Stimulated activated CD4-positive, alpha-beta T cell treated with anti-CD3 and anti-CD28 coated beads, Interleukin-1b, Interleukin-23, amount 100 ng/mL, for 24 hours (primary cell): Measurements from ENCODE around the gene MAP3K3.

Experiments used
- DNase-seq, 4 experiments: peaks; one replicate each; pipeline ENCODE4 v3.0.0-alpha.2; 2020; ENCODE audit warnings: low read depth in 4 of 4, low spot score in 1 of 4

Gene MAP3K3

GRCh38 chr17:63621684-63622573, at the start of gene MAP3K3:
MAP3K3 (plus strand) TSS chr17:63622417; CDS start chr17:63622760, 343 bp downstream.
- DNase-seq = peak; percentile 85 to 96 (median 92)

GRCh38 chr17:63573634-63574033, 48.6 kb upstream of the MAP3K3 start:
- no peak for DNase-seq

DNA sequence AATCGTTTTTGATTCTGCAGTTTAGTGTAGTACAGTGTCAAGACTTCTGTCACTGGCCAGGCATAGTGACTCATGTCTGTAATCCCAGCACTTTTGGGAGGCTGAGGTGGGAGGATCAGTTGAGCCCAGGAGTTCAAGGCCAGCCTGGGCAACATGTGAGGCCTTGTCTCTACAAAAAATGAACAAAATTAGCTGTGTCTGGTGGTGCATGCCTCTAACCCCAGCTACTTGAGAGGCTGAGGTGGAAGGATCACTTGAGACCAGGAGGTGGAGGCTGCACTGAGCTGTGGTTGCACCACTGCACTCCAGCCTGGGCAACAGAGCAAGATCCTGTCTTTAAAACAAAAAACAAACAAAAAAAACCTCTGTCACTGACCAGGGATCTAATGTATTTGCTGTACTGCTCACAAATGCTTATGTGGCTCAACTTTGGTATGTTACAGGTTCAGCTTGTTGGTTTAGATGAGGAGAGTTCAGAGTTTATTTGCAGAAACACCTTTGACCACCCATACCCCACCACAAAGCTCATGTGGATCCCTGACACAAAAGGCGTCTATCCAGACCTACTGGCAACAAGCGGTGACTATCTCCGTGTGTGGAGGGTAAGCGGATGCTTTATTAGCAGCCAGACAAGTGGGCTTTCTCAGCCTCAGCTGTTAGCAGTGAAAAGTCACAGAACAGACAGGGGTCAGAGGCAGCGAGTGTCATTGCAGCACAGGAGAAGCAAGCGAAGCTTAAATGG, 44.0 kb upstream of the MAP3K3 start:
- no peak for DNase-seq

DNA sequence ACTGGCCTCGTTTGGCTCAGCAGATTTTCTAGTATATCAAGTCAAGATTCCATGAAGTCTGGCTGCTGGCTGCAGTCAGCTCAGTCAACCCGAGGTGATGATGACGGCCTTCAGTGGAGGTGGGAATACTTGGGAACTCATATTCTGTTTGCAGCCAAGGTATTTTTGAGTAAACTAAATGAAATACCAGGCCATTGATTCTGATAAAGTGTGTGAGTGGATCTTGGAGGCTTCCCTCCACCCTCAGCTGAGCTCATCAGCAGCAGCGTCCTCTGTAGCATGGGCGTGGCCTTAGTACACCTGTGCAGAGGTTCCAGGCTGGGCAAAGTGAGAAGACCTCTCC, 43.5 kb upstream of the MAP3K3 start:
- DNase-seq = no peak

DNA sequence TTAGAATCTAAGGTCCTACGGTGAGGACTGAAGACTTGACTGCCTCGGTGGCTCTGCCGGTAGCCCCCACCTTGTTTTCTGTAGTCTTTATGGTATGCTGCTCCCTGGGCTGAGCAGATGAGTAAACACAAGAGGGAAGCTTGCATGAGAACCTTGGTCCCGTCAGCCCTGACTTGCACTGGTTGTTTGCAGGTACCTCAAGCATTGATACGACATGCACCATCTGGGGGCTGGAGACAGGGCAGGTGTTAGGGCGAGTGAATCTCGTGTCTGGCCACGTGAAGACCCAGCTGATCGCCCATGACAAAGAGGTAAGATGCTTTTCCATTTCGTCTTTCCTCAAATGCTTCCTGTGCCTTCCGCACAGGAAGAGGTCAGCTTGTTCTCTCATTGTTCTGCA, 42.6 kb upstream of the MAP3K3 start:
- DNase-seq = no peak

- DNase-seq = no peak
Measured at GRCh38 chr17:63587770-63588169, 34.4 kb upstream of the MAP3K3 start.

DNA sequence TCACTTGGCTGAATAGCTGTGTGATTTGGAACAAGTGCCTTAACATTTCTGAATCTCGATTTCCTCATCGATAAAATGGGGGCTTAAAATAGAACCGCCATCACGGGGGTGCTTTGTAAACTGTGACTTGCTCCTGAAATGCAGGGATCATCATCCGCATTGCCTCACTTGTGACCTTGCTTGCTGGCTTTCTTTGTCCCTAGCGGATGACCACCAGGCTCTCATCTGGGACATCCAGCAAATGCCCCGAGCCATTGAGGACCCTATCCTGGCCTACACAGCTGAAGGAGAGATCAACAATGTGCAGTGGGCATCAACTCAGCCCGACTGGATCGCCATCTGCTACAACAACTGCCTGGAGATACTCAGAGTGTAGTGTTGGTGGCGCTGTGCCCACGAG, 33.4 kb upstream of the MAP3K3 start:
- no peak for DNase-seq

DNA sequence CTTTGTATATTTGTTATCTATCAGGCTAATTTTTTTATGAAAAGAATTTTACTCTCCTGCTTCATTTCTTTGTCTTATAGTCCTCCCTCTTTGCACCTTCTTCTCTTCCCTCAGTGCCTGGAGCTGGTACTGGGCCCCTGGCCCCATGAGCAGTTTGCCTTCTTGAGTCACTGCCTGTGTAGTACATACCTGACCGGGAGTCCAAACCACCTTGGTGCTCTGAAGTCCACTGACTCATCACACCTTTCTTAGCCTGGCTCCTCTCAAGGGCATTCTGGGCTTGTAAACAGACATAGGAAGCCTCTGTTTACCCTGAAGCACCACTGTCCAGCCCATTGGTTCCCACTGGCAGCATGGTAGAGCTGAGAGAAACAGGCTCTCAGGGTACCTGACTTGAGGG, 32.6 kb upstream of the MAP3K3 start:
- no peak for DNase-seq

DNA sequence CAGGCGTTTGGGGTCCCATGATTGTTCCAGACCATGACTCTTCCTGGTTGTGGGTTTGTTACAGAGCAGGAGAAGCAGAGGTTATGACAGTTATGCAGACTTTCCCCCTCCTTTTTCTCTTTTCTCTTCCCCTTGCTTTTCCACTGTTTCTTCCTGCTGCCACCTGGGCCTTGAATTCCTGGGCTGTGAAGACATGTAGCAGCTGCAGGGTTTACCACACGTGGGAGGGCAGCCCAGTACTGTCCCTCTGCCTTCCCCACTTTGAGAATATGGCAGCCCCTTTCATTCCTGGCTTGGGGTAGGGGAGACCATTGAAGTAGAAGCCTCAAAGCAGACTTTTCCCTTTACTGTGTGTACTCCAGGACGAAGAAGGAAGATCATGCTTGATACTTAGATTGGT, 29.4 kb upstream of the MAP3K3 start:
- DNase-seq = no peak

GRCh38 chr17:63595132-63595531, 27.1 kb upstream of the MAP3K3 start:
- DNase-seq = no peak

DNA sequence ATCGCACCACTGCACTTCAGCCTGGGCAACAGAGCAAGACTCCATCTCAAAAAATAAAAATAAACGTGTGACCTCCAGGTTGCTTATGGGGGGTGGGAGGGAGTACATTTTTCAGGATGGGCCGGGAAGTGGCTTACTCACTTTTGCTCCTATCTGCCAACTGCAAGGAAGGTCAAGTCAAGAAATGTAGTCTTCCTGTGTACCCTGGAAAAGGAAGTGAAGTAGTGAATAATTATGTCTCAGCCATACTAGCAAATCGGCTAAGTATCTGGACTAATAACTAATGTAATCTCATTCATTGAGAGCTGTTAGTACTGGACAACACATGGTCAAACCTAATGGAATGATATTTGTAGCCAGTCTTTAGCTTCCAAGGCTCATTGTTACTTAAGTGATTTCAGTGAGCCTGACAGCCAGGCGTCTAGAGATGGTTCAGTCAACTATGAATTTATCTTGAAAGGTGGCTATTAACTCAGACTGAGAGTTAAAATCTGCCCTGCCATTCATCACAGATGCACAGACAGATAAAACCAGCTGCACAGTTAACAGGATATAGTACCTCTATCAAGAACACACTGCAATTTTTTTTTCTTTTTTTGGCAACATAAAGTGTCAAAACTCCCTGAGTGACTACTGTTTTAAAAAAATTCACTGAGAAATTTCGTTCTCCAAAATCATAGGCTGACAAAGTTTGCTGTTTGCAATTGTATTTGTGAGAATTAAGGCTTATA, 25.2 kb upstream of the MAP3K3 start:
- DNase-seq = no peak

GRCh38 chr17:63598281-63598680, 23.9 kb upstream of the MAP3K3 start:
- no peak for DNase-seq

DNA sequence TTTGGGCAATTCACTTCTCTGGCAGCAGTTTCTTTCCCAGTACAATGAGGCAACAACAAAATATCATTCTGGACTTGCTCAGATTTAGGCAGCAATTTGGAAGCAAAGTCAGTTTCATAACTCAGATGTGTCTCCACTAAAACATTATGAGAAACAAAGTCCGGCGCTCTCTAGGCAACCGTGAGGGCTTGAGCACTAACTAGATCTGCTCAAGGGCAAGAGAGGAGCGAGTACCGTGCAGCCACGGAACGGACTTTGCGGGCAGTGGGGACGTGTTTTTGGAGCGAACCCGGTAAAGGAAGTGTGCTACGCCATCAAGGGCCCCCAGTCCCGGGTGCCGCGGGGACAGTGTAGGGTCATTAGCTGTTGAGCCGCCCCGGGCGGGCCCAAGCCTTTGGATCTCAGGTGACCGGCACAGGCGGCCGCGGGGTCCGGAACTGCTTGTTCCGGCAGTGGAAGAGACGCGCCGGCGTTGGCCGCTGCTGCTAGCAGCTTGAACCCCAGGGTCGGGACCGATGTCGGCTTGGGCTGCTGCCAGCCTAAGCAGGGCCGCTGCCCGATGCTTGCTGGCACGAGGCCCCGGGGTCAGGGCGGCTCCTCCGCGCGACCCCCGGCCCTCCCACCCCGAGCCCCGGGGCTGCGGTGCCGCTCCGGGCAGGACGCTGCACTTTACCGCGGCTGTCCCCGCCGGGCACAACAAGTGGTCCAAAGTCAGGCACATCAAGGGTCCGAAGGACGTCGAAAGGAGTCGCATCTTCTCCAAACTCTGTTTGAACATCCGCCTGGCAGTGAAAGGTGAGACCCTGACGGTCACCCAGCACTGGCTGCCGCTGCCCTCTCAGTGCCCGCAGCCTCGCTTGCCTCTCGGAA, 21.4 kb upstream of the MAP3K3 start, which contains the start of gene TACO1:
TSS of gene TACO1 (plus strand) at position 327 of the 870 bp plus-strand sequence. CDS start at position 516, 189 bp downstream.
- DNase-seq = peak; percentile 49 to 73 (median 68)

- DNase-seq = no peak
Measured at GRCh38 chr17:63601439-63602371, 20.5 kb upstream of the MAP3K3 start.

- DNase-seq = no peak
Measured at GRCh38 chr17:63609816-63610573, 12.2 kb upstream of the MAP3K3 start.

DNA sequence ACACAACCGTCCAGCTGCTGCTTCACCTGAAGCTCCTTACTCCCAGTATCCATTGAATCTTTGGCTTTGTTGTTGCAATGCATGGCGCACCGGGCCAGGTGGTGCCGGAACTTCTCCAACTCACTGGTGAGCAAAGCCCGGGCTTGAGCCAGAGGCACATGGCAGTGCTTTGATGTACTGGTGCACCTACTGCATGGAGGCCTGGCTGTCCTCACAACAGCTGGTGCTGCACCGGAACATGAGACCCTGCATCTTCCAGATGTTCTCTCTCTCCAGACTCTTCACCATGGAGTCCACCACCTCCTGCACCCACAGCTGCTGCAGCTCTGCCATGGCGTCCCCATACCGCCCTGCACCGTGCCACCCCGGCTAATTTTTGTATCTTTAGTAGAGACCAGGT, 11.4 kb upstream of the MAP3K3 start:
- DNase-seq = no peak

- no peak for DNase-seq
Measured at GRCh38 chr17:63611354-63611753, 10.9 kb upstream of the MAP3K3 start.

DNA sequence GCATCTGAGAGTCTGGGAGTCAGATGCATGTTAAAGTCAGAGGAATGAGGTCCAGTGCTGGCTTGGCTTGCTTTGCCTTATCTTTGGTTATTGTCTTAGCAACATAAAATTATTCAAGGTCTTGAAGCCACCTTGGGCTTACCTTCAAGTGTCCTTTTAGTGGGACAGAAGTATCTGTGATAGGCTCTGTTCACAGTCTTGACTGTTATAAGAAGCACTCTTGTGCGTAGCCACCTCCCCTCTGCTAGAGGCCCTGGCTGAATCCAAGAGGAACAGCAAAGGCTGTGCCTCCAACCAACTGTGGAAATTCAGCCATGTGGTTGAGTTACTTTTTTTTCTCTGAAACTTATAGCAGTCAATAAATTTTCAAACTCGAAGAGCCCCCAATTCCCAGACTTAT, 8.6 kb upstream of the MAP3K3 start:
- no peak for DNase-seq

- DNase-seq = no peak
Measured at GRCh38 chr17:63621229-63621683, 961 bp upstream of the MAP3K3 start.
